ENCODE data around the gene PERCC1. TPM values are rescaled to one million over a fixed set of nuclear protein-coding genes. Genes with fewer than 3 reads are reported as not detected.

PERCC1 gene
- total and polyA plus RNA-seq, 9 of the 15 experiments (the other 6 are each of a cell fraction or from before 2014, with no cell fraction given) = not detected

DNA sequence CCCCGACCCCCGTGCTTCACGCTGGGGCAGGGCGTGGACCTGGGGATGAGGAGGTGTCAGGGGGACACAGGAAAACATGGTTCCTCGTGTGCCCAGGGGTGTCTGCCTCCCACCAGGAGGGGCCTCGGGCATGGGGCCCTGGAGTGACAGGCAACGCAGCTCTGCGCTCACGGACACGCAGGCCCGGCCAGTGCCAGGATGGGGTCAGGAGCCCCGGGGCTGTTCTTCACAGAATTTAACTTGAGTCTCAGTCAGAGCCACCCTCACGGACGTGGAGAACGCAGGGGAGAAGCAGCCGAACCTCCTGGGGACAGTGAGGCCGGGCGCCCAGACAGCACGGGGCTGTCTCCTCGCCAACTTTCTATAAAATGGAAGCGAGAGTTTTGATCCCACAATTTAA, 33.1 kb upstream of the PERCC1 start:
- CTCF ChIA-PET (ENCODE audit: low intra/inter-chr PET ratio) = no interaction called here
- no peak overlapping the region for H3K4me3 ChIP-seq
- no peaks in the 10 kb centered on the region for H3K79me2 ChIP-seq (ENCODE audit: control insufficient read depth, insufficient read depth, low read length)
- intact Hi-C loops (cut with micrococcal nuclease) = no loop called here
- no peaks in the 10 kb centered on the region for H3K9me3 ChIP-seq (replicated peaks; ENCODE audit: control insufficient read depth, insufficient read depth, low read depth, low read length)
- POLR2A ChIA-PET = interaction anchor here (1.5 kb wide), 1 partner anchor 20 kb away, joined by 4 read pairs; no protein-coding TSS in a partner anchor
- H3K27ac ChIP-seq (ENCODE audit: extremely low read depth, low read depth, low read length) = no peak overlapping the region
- peaks cover 0 to 42% of the 10 kb centered on the region in 2 experiments; a peak in 2 of 5 replicates for H3K4me1 ChIP-seq (replicated peaks in 1 of 2; ENCODE audit: control insufficient read depth in 2 of 2, insufficient read depth in 2 of 2, low read length in 2 of 2)
- no peak overlapping the region for H3K4me2 ChIP-seq (ENCODE audit: insufficient read depth, low read length)
- no peak overlapping the region for H2AFZ ChIP-seq (ENCODE audit: low read depth, low read length)
- no peak overlapping the region for H3K9ac ChIP-seq (ENCODE audit: insufficient read depth in 1 of 2, low read depth in 2 of 2, low read length in 2 of 2)
- H3K9me1 ChIP-seq (ENCODE audit: control insufficient read depth, insufficient read depth, low read length) = no peaks in the 10 kb centered on the region
- no peaks in the 10 kb centered on the region for H3K36me3 ChIP-seq (ENCODE audit: control insufficient read depth, insufficient read depth, low read length)
- 64% methylated on average over 17 of the region's 21 CpGs for WGBS (ENCODE audit: insufficient coverage, low coverage, missing lambda C conversion rate)
- FAIRE-seq = no peak
- no peak for ATAC-seq
- DNase-seq (ENCODE audit: extremely low read depth in 1 of 4, low spot score in 3 of 4) = no peak
- in situ Hi-C loops (cut with MboI) = no loop called here
- TF ChIP-seq SREBF2 (CRISPR knock-in tag; IDR thresholded peaks at IDR 0.05) (no peak), KAT2B (IDR thresholded peaks at IDR 0.05; ENCODE audit: low read depth, low read length) (no peak), MTA1 (IDR thresholded peaks at IDR 0.05; ENCODE audit: borderline replicate concordance) (no peak), ZNF41 (CRISPR knock-in tag; conservative IDR thresholded peaks at IDR 0.05) (no peak), ILK (tag; IDR thresholded peaks at IDR 0.05; ENCODE audit: borderline replicate concordance, low read depth) (no peak), CUX1 (CRISPR knock-in tag; IDR thresholded peaks at IDR 0.05) (no peak), PHF20 (IDR thresholded peaks at IDR 0.05; ENCODE audit: partially characterized antibody) (no peak), TAL1 (IDR thresholded peaks at IDR 0.05) (no peak), ZC3H8 (IDR thresholded peaks at IDR 0.05) (no peak)
- TF ChIP-seq, protein P1, sequence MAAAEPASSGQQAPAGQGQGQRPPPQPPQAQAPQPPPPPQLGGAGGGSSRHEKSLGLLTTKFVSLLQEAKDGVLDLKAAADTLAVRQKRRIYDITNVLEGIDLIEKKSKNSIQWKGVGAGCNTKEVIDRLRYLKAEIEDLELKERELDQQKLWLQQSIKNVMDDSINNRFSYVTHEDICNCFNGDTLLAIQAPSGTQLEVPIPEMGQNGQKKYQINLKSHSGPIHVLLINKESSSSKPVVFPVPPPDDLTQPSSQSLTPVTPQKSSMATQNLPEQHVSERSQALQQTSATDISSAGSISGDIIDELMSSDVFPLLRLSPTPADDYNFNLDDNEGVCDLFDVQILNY (CRISPR knock-in tag; IDR thresholded peaks at IDR 0.05) = no peak
- no TSS peak for BruUV-seq (replicated peaks)
- no peaks in the 10 kb centered on the region for H3K27me3 ChIP-seq (ENCODE audit: control insufficient read depth in 2 of 2, insufficient read depth in 2 of 2, low read length in 2 of 2)
- no peaks in the 10 kb centered on the region for H4K20me1 ChIP-seq (replicated peaks; ENCODE audit: control insufficient read depth, insufficient read depth, low read length)

Data from K562 (cell line).